GM18519 (cell line): ENCODE measurements around the gene RAD50.
"Not testable (repeated sequence)": the region's sequence is repeated elsewhere in the genome, so short reads cannot be mapped to it uniquely, and the experiment has no call there.

Source experiments
- ATAC-seq: cut with Tn5 transposase; IDR thresholded peaks from one replicate; pipeline ENCODE4 v1.9.1; 2021; ENCODE audit warnings: mild to moderate bottlenecking, moderate library complexity; ENCODE audit not compliant: unreplicated experiment, low FRiP score

The RAD50 gene

GRCh38 chr5:132627470-132627869, 70.7 kb downstream of the RAD50 start:
- ATAC-seq = no peak

DNA sequence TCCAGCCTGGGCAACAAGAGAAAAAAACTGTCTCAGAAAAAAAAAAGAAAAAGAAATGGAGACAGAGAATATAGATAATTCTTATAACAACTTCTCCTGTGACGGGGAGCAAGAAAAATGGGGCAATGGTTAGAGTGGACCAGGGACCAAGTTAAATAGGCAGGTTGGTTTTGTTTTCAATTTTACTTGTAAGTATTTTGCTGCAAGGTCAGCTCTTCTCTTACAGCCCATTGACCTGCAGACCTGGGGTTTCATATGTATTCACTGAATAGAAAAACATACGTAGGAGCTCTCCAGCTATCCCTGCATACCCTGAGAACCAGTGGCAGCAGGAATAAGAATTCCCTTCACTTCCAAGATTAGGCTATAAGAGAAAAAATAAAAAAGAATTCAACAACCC, 72.0 kb downstream of the RAD50 start:
- no peak for ATAC-seq

GRCh38 chr5:132629230-132629944, 72.6 kb downstream of the RAD50 start:
- peak; percentile 71 for ATAC-seq

- not testable (repeated sequence) for ATAC-seq
Measured at GRCh38 chr5:132633587-132633986, 76.8 kb downstream of the RAD50 start.

- peak; percentile 39 for ATAC-seq
Measured at GRCh38 chr5:132635873-132636272, 79.1 kb downstream of the RAD50 start.

GRCh38 chr5:132637241-132637640, 80.5 kb downstream of the RAD50 start:
- no peak for ATAC-seq

DNA sequence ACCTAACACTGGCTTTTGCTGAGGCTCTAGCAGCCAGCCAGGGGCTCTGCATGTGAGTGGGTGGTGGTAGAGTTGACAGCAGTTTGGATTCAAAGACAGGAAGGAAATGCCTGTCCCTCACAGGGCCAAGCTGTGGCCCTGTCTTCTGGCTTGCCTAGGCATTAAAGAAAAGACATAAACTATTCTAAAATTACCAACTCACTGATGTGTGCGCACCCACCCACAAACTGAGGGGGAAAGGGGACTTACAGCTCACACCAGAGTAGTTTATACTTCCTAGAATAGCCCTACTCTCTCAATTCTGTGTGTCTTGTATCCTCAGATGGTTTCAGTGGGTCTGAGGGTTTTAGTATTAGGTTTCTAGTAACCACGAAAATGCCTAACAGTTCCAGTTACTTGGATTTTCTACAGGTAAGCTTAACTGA, 82.9 kb downstream of the RAD50 start:
- peak; percentile 55 for ATAC-seq

DNA sequence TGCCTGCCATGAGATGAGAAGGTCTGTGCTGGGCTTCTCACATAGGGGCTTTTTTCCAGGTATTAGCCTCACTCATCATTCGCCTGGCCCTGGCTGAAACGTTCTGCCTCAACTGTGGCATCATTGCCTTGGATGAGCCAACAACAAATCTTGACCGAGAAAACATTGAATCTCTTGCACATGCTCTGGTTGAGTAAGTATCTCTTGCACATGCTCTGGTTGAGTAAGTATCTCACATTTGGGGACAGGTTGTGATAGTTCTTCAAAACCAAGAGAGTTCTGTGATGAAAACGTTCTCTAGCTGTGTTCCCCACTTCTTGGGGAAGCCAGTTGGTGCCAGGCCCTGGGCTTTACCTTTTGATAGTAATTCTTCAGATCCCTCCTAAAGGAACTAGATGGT, 83.8 kb downstream of the RAD50 start:
- ATAC-seq = no peak

DNA sequence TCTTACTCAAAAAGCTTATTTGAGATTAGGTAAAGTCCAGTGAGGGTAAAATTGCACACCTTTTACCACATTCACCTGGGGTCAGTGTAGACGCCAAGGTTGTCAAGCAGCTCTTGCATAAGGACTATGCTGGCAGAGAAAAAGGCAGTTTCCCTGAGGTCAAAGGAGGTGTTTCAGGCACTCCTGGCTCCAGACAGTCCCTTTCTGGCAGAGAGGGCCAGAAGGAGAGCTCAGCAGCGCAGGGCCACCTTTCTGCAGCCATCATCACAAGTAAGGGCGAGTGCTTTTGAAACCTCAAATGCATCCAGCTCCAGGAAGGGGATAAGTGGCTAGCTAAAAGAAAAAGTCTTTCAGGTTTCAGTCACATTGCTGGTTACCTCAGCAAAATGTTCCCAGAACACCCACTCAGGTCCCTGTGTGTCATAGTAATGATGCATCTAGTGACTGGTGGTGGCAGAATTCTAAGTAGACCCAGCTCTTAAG, 84.5 kb downstream of the RAD50 start:
- ATAC-seq = no peak

- ATAC-seq = no peak
Measured at GRCh38 chr5:132641841-132642240, 85.1 kb downstream of the RAD50 start.

DNA sequence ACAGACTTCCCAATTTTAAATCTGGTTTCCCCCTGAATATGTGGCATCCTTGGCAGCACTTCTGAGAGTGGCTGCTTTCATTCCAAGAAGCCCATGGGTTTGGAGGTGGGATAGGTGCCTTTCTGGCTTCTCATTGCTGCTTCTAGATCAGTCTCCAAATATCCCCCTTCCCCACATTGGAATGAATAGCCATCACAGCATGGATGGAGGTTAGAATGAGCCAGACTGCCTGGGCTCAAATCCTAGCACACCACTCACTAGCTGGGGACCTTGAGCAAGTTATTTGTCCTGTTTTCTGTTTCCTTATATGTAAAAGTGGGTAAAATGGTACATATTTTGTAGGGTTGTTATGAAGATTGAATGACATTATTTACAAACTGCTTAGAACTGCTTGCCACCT, 87.4 kb downstream of the RAD50 start:
- ATAC-seq = no peak

DNA sequence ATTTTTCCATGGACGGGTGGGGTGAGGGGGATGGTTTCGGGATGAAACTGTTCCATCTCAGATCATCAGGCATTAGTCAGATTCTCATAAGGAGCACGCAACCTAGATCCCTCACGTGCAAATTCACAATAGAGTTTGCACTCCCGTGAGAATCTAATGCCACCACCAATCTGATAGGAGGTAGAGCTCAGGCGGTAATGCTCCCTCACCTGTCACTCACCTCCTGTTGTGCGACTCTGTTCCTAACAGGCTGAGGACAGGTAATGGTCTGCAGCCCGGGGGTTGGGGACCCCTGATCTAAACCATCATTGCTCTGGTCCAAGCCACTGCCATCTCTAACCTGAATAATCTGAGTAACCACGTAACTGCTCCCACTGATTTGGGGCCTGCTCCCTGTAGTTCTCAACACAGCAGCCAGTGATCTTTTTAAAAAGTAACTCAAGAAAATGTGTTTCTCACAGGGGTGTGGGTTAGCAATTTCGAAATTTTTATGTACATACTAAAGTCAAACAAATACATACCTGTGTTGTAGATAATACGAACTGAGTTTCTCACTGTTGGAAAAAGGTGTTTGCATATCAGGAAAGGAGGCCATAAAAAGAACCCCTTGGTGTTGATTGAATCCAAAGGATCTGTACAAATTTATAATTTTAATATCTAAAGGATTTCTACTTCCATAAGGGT, 89.9 kb downstream of the RAD50 start:
- ATAC-seq = no peak

GRCh38 chr5:132647473-132647872, 90.7 kb downstream of the RAD50 start:
- no peak for ATAC-seq

DNA sequence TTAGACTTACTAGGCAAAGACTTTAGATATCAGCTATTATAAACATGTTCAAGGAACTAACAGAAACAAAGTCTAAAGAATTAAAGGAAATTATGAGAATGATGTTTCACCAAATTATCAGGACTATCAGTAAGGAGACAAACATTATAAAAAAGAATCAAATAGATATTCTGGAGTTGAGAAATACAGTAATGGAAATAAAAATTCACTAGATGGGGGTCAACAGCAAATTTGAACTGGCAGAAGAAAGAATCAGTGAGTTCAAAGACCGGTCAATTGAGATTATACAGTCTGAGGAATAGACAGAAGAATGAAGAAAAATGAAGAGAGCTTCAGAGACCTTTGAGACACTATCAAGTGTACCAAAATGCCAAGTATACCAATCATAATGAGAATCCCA, 91.6 kb downstream of the RAD50 start:
- no peak for ATAC-seq

DNA sequence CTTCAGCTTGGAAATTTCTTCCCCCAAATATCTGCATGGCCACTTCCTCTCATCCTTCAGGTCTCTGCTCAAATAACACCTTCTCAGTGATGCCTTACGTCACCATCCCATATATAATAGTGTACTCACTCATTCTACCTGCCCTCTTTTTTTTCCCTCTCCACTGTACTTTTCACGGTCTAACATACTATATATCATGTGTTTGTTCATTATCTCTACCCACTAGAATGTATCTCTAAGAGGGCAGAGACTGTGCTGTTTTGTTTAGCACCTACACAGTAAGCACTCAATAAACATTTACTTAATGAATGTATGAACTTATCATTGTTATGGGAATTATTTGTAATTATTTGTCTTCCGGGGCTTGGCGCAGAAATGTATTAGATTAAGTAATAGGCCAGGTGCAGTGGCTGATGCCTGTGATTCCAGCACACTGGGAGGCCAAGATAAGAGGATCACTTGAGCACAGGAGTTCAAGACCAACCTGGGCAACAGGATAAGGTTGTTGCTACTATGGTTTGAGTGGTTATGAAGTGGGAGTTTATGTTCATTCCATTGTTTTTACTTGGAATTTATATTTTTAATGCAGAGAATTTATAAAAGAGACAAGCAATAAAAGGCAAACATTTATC, 95.2 kb downstream of the RAD50 start:
- ATAC-seq = no peak

DNA sequence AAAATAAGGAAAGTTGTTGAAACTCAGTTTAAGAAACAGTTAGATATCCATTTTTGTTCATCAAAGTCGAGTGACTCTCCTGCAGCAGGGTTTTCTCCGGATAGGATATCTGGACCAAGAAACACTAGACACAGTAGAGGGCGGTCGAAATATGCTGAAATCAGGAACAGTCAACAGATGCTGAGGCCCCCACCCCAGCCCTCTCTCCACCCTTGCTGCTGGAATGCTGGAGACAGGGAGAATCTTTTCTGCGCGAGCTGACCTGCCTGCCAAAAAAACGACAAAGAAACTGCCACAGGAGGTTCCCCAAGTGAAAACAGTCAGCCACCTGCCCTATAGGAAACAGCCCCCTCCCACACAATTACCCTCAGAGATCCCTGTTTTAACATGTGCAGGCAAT, 96.9 kb downstream of the RAD50 start:
- no peak for ATAC-seq

DNA sequence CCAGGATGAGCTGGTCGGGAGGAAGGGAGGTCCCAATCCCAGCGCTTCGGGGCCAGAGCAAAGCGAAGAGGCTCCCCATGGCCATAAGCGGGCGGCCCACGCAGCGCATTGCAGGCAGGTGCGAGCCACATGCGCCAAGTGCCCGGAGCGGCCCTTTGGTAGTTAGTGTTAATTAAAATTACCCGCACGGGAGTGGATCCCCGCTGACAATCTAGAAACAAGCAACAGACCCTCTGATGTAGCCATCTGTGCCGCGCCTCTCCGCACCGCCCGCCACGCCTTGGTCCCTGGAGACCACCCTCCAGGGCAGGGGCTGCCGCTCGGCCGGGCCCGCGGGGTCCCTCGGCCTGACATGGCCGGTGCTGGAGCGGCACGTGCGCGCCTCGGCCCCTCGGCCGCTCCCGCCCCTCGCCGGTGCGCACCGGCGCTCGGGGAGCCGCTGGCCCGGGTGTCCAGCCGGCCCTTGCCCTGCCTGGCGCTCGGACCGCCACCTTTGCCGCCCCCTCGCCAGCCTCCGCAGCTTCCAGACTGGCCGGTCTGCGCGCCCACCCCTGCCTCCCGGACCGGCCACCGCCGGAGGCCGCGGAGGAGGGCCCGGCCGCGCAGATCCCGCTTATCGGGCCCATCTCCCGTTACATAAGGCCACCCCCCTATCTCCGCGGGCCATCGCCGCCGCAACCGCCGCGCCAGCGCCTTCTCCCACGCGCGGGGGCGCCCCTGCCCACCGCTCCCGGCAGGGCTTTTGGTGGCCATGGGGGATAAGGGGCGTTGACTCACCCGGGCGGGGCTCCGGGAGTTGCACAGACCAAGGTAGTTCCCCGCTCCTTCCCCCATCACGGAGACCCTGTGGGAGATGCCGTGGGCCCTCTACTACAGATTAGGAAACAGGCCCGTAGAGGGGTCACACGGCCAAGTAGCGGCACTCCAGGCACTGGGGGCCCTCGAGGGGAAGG, 99.3 kb downstream of the RAD50 start:
- ATAC-seq = no peak

DNA sequence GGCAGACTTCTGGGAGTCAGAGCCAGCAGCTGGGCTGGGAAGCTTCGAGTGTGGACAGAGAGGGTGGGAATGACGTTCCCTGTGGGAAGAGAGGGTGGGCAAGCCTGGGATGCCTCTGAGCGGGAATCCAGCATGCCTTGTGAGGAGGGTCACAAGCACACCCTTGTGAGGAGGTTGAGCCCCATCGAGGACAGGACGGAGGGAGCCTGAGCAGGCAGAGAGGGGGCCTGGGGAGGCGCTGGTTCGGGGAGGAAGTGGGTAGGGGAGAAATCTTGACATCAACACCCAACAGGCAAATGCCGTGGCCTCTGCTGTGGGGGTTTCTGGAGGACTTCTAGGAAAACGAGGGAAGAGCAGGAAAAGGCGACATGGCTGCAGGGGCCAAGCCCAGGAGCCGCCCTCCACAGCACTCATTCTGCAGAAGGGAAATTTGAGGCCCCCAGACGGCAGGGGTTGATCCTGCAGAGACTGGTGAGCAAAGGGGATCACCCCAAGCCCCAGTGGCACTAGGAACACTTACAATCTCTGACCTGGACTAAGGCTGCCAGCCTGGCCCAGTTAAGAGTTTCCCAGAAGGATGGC, 100.1 kb downstream of the RAD50 start:
- no peak for ATAC-seq

GRCh38 chr5:132657676-132658380, 101.1 kb downstream of the RAD50 start, which contains the start of gene IL13:
Gene IL13 (plus strand): TSS chr5:132658173. CDS start chr5:132658187, 14 bp downstream.
- no peak for ATAC-seq
